GM12878 (cell line): ENCODE results near the gene CHAC1.

ENCODE experiments used
- CBX3 ChIP-seq: fragments of 200-600 bp; sonication (generic); IDR thresholded peaks from 2 replicates; pipeline ENCODE4 v1.6.1; 2016; ENCODE audit warnings: low read depth, borderline replicate concordance
- EP300 ChIP-seq, 2 experiments: fragments of 150-350 bp in 1 of 2; IDR thresholded peaks; 2 replicates each; pipeline ENCODE4 v1.6.1; 2011 to 2012; ENCODE audit warnings: low read depth in 2 of 2, low read length in 2 of 2, borderline replicate concordance in 1 of 2, improper control_type of control experiment in 1 of 2, inconsistent platforms in 1 of 2; ENCODE audit not compliant: control insufficient read depth in 1 of 2
- ETV6 ChIP-seq, 2 experiments: fragments of 450-650 bp in 1 of 2; IDR thresholded peaks in 1 of 2; conservative IDR thresholded peaks in 1 of 2; 2 replicates each; pipeline ENCODE4 v1.6.1; 2014; ENCODE audit warnings: antibody characterized with exemption in 1 of 2, borderline replicate concordance in 1 of 2, low read depth in 1 of 2, mild to moderate bottlenecking in 1 of 2, moderate library complexity in 1 of 2
- FOS ChIP-seq: IDR thresholded peaks from 3 replicates; pipeline ENCODE4 v1.6.1; 2011; ENCODE audit warnings: borderline replicate concordance; ENCODE audit not compliant: insufficient read length; ENCODE audit errors: extremely low read depth
- KLF5 ChIP-seq: fragments of 450-650 bp; IDR thresholded peaks from 2 replicates; pipeline ENCODE4 v1.6.1; 2014; ENCODE audit warnings: mild to moderate bottlenecking; ENCODE audit not compliant: partially characterized antibody
- POLR2A ChIP-seq: IDR thresholded peaks from 2 replicates; pipeline ENCODE4 v1.6.1; 2011; ENCODE audit warnings: low read depth, mild to moderate bottlenecking, low read length
- SMAD5 ChIP-seq: IDR thresholded peaks from 2 replicates; pipeline ENCODE4 v1.6.1; 2016; ENCODE audit warnings: antibody characterized with exemption, low read depth
- SP1 ChIP-seq: IDR thresholded peaks from one replicate; pipeline ENCODE4 v1.6.1; 2011; ENCODE audit warnings: low read depth, low read length
- ZNF384 ChIP-seq: IDR thresholded peaks from 2 replicates; pipeline ENCODE4 v1.6.1; 2012; ENCODE audit warnings: low read depth, mild to moderate bottlenecking, low read length, improper control_type of control experiment, borderline replicate concordance
- ZSCAN29 ChIP-seq: fragments of 450-650 bp; IDR thresholded peaks from 2 replicates; pipeline ENCODE4 v1.6.1; 2017; ENCODE audit warnings: mild to moderate bottlenecking, moderate library complexity
- TF ChIP-seq, protein P1 (sequence below), 3 experiments: IDR thresholded peaks in 2 of 3; conservative IDR thresholded peaks in 1 of 3; 2 replicates each; pipeline ENCODE4 v1.5.1; 2011; ENCODE audit warnings: low read depth in 3 of 3, low read length in 3 of 3, mild to moderate bottlenecking in 3 of 3, control low read depth in 2 of 3, moderate library complexity in 2 of 3, inconsistent platforms in 1 of 3, mixed read lengths in 1 of 3; ENCODE audit not compliant: control insufficient read depth in 2 of 3, insufficient read depth in 1 of 3; ENCODE audit errors: extremely low read depth in 1 of 3
- TF ChIP-seq, protein P2 (sequence below): IDR thresholded peaks from 2 replicates; pipeline ENCODE4 v1.6.1; 2012; ENCODE audit warnings: low read depth, low read length, improper control_type of control experiment
- TF ChIP-seq, protein P3 (sequence below): IDR thresholded peaks from 2 replicates; pipeline ENCODE4 v1.6.1; 2012; ENCODE audit warnings: low read depth, low read length, improper control_type of control experiment
- TF ChIP-seq, protein P4 (sequence below): fragments of 450-650 bp; IDR thresholded peaks from 2 replicates; pipeline ENCODE4 v1.6.1; 2014; ENCODE audit warnings: mild to moderate bottlenecking

DNA sequence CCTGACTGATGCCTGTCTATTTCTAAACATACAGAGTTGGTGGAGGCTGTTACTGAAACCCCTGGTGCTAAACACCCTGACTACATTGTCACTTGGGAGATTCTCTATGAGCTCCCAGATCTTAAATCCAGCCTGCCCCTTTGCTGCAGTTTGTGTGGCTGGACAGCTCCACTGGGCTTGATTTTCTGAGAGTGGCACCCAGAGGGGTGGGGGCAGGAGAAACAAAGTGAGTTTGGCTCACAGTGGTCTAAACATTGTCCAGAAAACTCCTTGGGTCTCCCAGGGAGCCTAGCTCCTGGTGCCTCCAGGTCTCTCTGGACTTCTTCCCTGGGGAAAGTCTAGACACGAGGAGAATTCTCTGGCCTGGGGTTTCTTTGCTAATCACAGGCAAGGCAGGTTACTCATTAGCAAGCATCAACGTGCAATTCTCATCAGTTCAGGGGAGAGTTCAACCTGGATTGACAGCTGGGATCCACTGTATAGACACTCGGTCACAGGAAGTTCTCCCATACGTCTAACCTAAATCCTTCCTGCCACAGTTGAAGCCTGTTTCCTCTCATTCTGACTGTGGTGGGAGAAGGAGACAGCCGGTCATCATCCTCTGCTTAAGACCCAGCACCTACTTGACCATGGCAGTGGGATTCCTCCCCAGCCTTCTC lies 31.2 kb upstream of the CHAC1 start:
- TF ChIP-seq SP1 (no peak), EP300 (IDR thresholded peaks at IDR 0.05; ENCODE audit: borderline replicate concordance in 1 of 2, control insufficient read depth in 1 of 2, low read depth in 2 of 2, low read length in 2 of 2) (no peak), ZSCAN29 (no peak), CBX3 (no peak), FOS (no peak), POLR2A (no peak), ETV6 (conservative IDR thresholded peaks at IDR 0.05 in 1 of 2, IDR thresholded peaks at IDR 0.05 in 1 of 2; ENCODE audit: borderline replicate concordance in 1 of 2, low read depth in 1 of 2) (no peak), KLF5 (no peak), ZNF384 (no peak), SMAD5 (no peak)
- TF ChIP-seq, protein P1, sequence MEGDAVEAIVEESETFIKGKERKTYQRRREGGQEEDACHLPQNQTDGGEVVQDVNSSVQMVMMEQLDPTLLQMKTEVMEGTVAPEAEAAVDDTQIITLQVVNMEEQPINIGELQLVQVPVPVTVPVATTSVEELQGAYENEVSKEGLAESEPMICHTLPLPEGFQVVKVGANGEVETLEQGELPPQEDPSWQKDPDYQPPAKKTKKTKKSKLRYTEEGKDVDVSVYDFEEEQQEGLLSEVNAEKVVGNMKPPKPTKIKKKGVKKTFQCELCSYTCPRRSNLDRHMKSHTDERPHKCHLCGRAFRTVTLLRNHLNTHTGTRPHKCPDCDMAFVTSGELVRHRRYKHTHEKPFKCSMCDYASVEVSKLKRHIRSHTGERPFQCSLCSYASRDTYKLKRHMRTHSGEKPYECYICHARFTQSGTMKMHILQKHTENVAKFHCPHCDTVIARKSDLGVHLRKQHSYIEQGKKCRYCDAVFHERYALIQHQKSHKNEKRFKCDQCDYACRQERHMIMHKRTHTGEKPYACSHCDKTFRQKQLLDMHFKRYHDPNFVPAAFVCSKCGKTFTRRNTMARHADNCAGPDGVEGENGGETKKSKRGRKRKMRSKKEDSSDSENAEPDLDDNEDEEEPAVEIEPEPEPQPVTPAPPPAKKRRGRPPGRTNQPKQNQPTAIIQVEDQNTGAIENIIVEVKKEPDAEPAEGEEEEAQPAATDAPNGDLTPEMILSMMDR (IDR thresholded peaks at IDR 0.05 in 2 of 3, conservative IDR thresholded peaks at IDR 0.05 in 1 of 3; ENCODE audit: control insufficient read depth in 2 of 3, extremely low read depth in 1 of 3, insufficient read depth in 1 of 3, low read depth in 3 of 3, low read length in 3 of 3) = no peak
- TF ChIP-seq, protein P2, sequence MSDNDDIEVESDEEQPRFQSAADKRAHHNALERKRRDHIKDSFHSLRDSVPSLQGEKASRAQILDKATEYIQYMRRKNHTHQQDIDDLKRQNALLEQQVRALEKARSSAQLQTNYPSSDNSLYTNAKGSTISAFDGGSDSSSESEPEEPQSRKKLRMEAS = no peak
- TF ChIP-seq, protein P3, sequence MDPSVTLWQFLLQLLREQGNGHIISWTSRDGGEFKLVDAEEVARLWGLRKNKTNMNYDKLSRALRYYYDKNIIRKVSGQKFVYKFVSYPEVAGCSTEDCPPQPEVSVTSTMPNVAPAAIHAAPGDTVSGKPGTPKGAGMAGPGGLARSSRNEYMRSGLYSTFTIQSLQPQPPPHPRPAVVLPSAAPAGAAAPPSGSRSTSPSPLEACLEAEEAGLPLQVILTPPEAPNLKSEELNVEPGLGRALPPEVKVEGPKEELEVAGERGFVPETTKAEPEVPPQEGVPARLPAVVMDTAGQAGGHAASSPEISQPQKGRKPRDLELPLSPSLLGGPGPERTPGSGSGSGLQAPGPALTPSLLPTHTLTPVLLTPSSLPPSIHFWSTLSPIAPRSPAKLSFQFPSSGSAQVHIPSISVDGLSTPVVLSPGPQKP = no peak
- TF ChIP-seq, protein P4, sequence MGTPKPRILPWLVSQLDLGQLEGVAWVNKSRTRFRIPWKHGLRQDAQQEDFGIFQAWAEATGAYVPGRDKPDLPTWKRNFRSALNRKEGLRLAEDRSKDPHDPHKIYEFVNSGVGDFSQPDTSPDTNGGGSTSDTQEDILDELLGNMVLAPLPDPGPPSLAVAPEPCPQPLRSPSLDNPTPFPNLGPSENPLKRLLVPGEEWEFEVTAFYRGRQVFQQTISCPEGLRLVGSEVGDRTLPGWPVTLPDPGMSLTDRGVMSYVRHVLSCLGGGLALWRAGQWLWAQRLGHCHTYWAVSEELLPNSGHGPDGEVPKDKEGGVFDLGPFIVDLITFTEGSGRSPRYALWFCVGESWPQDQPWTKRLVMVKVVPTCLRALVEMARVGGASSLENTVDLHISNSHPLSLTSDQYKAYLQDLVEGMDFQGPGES = no peak
